HCT116 (cell line): ENCODE results near the gene TWIST2. TPM values are rescaled to one million over a fixed set of nuclear protein-coding genes. Genes with fewer than 3 reads are reported as not detected.

Experiments
- ATAC-seq: fragments of 200-7000 bp; cut with Tn5 transposase; 2 replicates; pipeline ENCODE4 v1.9.1; 2020; ENCODE audit warnings: mild to moderate bottlenecking, moderate library complexity
- BruUV-seq: library from RNA; stranded (reverse); fragments of 400-500 nt; replicated peaks from 2 replicates; lab custom pipeline; 2021; lab: Mats Ljungman, UMichigan
- CTCF ChIA-PET: fragments of 300-600 bp; sonication (Branson Sonifier 250); formaldehyde crosslinking; loops from one replicate; lab custom pipeline; 2021; ENCODE audit warnings: antibody characterized with exemption; lab: Charles Lee
- POLR2A ChIA-PET: fragments of 300-600, 350-600 bp; sonication (Branson Sonifier 250); formaldehyde crosslinking; loops from one replicate; lab custom pipeline; 2021; ENCODE audit warnings: antibody characterized with exemption; lab: Charles Lee
- RAD21 ChIA-PET, 2 experiments: fragments of 300-600 bp; sonication (Branson Sonifier 250); formaldehyde crosslinking; loops; one replicate each; lab custom pipeline; 2023; ENCODE audit warnings: low total read pairs in 2 of 2; ENCODE audit not compliant: uncharacterized antibody in 2 of 2, unreplicated experiment in 2 of 2, low non-redundant PET in 1 of 2; lab: Charles Lee
- DNase-seq: peaks from one replicate; pipeline ENCODE4 v3.0.0-alpha.2; 2010; ENCODE audit warnings: low read depth, low spot score
- H2AFZ ChIP-seq: fragments of 200-600 bp; shearing (Covaris generic), sonication (generic); 2 replicates; pipeline ENCODE4 v1.6.1; 2017; ENCODE audit warnings: low read depth, mixed run types, mixed read lengths, antibody characterized with exemption, low read length; ENCODE audit not compliant: poor library complexity, severe bottlenecking
- H3K27ac ChIP-seq: 2 replicates; pipeline ENCODE4 v1.5.1; 2012; ENCODE audit warnings: low read depth, low read length
- H3K27me3 ChIP-seq: fragments of 200-600 bp; sonication (generic); 2 replicates; pipeline ENCODE4 v1.6.1; 2016; ENCODE audit warnings: mixed run types, low read length, mixed read lengths; ENCODE audit not compliant: insufficient read depth
- H3K36me3 ChIP-seq, 2 experiments: fragments of 200-500 bp in 1 of 2; fragments of 200-600 bp in 1 of 2; sonication (Bioruptor generic) in 1 of 2; sonication (generic) in 1 of 2; 2 replicates each; pipeline versions ENCODE4 v1.5.1 to v1.6.1; 2014 to 2016; ENCODE audit warnings: low read length in 2 of 2, inconsistent platforms in 1 of 2, mixed read lengths in 1 of 2, mixed run types in 1 of 2; ENCODE audit not compliant: insufficient read depth in 2 of 2, control insufficient read depth in 1 of 2
- H3K4me1 ChIP-seq, 2 experiments: fragments of 200-600 bp in 1 of 2; sonication (generic) in 1 of 2; 2 replicates each; pipeline versions ENCODE4 v1.5.1 to v1.6.1; 2012 to 2017; ENCODE audit warnings: low read length in 2 of 2, inconsistent platforms in 1 of 2, mild to moderate bottlenecking in 1 of 2, mixed read lengths in 1 of 2, mixed run types in 1 of 2, moderate library complexity in 1 of 2; ENCODE audit not compliant: insufficient read depth in 2 of 2, control insufficient read depth in 1 of 2
- H3K4me2 ChIP-seq: fragments of 200-600 bp; sonication (generic); 2 replicates; pipeline ENCODE4 v1.6.1; 2017; ENCODE audit warnings: mixed run types, low read length, mixed read lengths
- H3K4me3 ChIP-seq, 2 experiments: fragments of 200-600 bp in 1 of 2; sonication (generic) in 1 of 2; replicated peaks in 1 of 2; 2 replicates each; pipeline ENCODE4 v1.5.1; 2011 to 2016; ENCODE audit warnings: low read length in 2 of 2, control low read depth in 1 of 2, low read depth in 1 of 2, mild to moderate bottlenecking in 1 of 2, mixed read lengths in 1 of 2, mixed run types in 1 of 2
- H3K79me2 ChIP-seq: fragments of 200-600 bp; sonication (generic); 2 replicates; pipeline ENCODE4 v1.6.1; 2017; ENCODE audit warnings: mild to moderate bottlenecking, mixed run types, low read length, moderate library complexity, mixed read lengths; ENCODE audit not compliant: insufficient read depth
- H3K9ac ChIP-seq: fragments of 200-600 bp; sonication (generic); 2 replicates; pipeline ENCODE4 v1.6.1; 2016; ENCODE audit warnings: low read length, mixed read lengths
- H3K9me2 ChIP-seq: fragments of 200-600 bp; sonication (generic), shearing (Covaris generic); 2 replicates; pipeline ENCODE4 v1.6.1; 2017; ENCODE audit warnings: mixed run types, mild to moderate bottlenecking, moderate library complexity; ENCODE audit not compliant: insufficient read depth
- H3K9me3 ChIP-seq, 2 experiments: fragments of 200-500 bp in 1 of 2; fragments of 200-600 bp in 1 of 2; sonication (Bioruptor generic) in 1 of 2; sonication (generic) in 1 of 2; 2 replicates each; pipeline ENCODE4 v1.6.1; 2014 to 2017; ENCODE audit warnings: low read length in 2 of 2, mixed read lengths in 2 of 2, inconsistent platforms in 1 of 2, low read depth in 1 of 2, mild to moderate bottlenecking in 1 of 2, mixed run types in 1 of 2, moderate library complexity in 1 of 2; ENCODE audit not compliant: control insufficient read depth in 1 of 2, insufficient read depth in 1 of 2
- H4K20me1 ChIP-seq: fragments of 200-600 bp; sonication (generic), shearing (Covaris generic); 2 replicates; pipeline ENCODE4 v1.6.1; 2017; ENCODE audit warnings: mixed run types, mild to moderate bottlenecking, moderate library complexity; ENCODE audit not compliant: insufficient read depth
- EGR1 ChIP-seq: IDR thresholded peaks from 2 replicates; pipeline ENCODE4 v1.6.1; 2012; ENCODE audit warnings: low read depth
- ELF1 ChIP-seq: IDR thresholded peaks from 2 replicates; pipeline ENCODE4 v1.6.1; 2012; ENCODE audit warnings: low read depth, borderline replicate concordance
- EZH2phosphoT487 ChIP-seq: fragments of 200-600 bp; IDR thresholded peaks from 2 replicates; pipeline ENCODE4 v1.6.1; 2018; ENCODE audit warnings: antibody characterized with exemption, borderline replicate concordance
- POLR2AphosphoS5 ChIP-seq: IDR thresholded peaks from 2 replicates; pipeline ENCODE4 v1.6.1; 2011; ENCODE audit warnings: mild to moderate bottlenecking, low read depth, low read length, moderate library complexity
- RAD21 ChIP-seq: IDR thresholded peaks from 2 replicates; pipeline ENCODE4 v1.6.1; 2012; ENCODE audit warnings: low read depth, mild to moderate bottlenecking
- SIN3A ChIP-seq: IDR thresholded peaks from 2 replicates; pipeline ENCODE4 v1.6.1; 2012; ENCODE audit warnings: low read depth
- ZNF274 ChIP-seq: fragments of 200-500 bp; sonication (Bioruptor generic); IDR thresholded peaks from 2 replicates; pipeline ENCODE4 v1.6.1; 2014; ENCODE audit warnings: mild to moderate bottlenecking, low read depth, low read length, inconsistent platforms
- intact Hi-C: fragments of 100-400 bp; cut with micrococcal nuclease; formaldehyde crosslinking; loops from 2 replicates; pipeline ENCODE4 v1.10.0; 2022
- total RNA-seq: library from RNA; stranded (reverse); gene quantifications from one replicate; pipeline ENCODE4 v1.2.1, GENCODE V29; 2021; ENCODE audit not compliant: unreplicated experiment
- TF ChIP-seq, protein P1 (sequence below), 3 experiments: fragments of 200-600 bp in 1 of 3; sonication (generic) in 1 of 3; IDR thresholded peaks in 2 of 3; conservative IDR thresholded peaks in 1 of 3; 2 replicates each; pipeline ENCODE4 v1.5.1; 2012 to 2017; ENCODE audit warnings: low read depth in 2 of 3, low read length in 2 of 3, antibody characterized with exemption in 1 of 3, borderline replicate concordance in 1 of 3, control low read depth in 1 of 3, mild to moderate bottlenecking in 1 of 3, mixed read lengths in 1 of 3, mixed run types in 1 of 3, moderate library complexity in 1 of 3; ENCODE audit not compliant: insufficient read depth in 1 of 3
- TF ChIP-seq, protein P2 (sequence below): IDR thresholded peaks from 2 replicates; pipeline ENCODE4 v1.6.1; 2012

TWIST2 gene
- total RNA-seq, 1 experiment from 2014 or later, result not detected

GRCh38 chr2:238930216-238930615, 82.3 kb downstream of the TWIST2 start:
- H3K9me3 ChIP-seq, result peaks cover 0 to 5% of the 10 kb centered on the region in 2 experiments; a peak in 1 of 4 replicates
- ATAC-seq, result no peak
- no peaks in the 10 kb centered on the region for H3K36me3 ChIP-seq
- no peak overlapping the region for H3K9ac ChIP-seq
- POLR2A ChIA-PET, result no interaction called here
- H3K27me3 ChIP-seq, result no peaks in the 10 kb centered on the region
- TF ChIP-seq ELF1 (no peak), RAD21 (no peak), POLR2AphosphoS5 (no peak), ZNF274 (no peak), SIN3A (no peak), EGR1 (no peak), EZH2phosphoT487 (no peak)
- TF ChIP-seq, protein P1, sequence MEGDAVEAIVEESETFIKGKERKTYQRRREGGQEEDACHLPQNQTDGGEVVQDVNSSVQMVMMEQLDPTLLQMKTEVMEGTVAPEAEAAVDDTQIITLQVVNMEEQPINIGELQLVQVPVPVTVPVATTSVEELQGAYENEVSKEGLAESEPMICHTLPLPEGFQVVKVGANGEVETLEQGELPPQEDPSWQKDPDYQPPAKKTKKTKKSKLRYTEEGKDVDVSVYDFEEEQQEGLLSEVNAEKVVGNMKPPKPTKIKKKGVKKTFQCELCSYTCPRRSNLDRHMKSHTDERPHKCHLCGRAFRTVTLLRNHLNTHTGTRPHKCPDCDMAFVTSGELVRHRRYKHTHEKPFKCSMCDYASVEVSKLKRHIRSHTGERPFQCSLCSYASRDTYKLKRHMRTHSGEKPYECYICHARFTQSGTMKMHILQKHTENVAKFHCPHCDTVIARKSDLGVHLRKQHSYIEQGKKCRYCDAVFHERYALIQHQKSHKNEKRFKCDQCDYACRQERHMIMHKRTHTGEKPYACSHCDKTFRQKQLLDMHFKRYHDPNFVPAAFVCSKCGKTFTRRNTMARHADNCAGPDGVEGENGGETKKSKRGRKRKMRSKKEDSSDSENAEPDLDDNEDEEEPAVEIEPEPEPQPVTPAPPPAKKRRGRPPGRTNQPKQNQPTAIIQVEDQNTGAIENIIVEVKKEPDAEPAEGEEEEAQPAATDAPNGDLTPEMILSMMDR (IDR thresholded peaks at IDR 0.05 in 2 of 3, conservative IDR thresholded peaks at IDR 0.05 in 1 of 3; ENCODE audit: borderline replicate concordance in 1 of 3, insufficient read depth in 1 of 3, low read depth in 2 of 3, low read length in 2 of 3), result no peak
- TF ChIP-seq, protein P2, sequence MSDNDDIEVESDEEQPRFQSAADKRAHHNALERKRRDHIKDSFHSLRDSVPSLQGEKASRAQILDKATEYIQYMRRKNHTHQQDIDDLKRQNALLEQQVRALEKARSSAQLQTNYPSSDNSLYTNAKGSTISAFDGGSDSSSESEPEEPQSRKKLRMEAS, result no peak
- no peaks in the 10 kb centered on the region for H4K20me1 ChIP-seq
- no peaks in the 10 kb centered on the region for H3K4me1 ChIP-seq
- CTCF ChIA-PET, result no interaction called here
- H3K79me2 ChIP-seq, result no peaks in the 10 kb centered on the region
- H2AFZ ChIP-seq, result no peak overlapping the region
- BruUV-seq, result no TSS peak
- DNase-seq, result no peak
- H3K4me3 ChIP-seq, result no peak overlapping the region
- H3K27ac ChIP-seq, result no peak overlapping the region
- intact Hi-C loops, result no loop called here
- no peaks in the 10 kb centered on the region for H3K9me2 ChIP-seq
- H3K4me2 ChIP-seq, result no peak overlapping the region
- RAD21 ChIA-PET, result no interaction called here
